ENCODE results near the gene COL16A1. TPM values are rescaled to one million over a fixed set of nuclear protein-coding genes. Genes with fewer than 3 reads are reported as not detected.
A peak's percentile ranks its signal among the peaks of the same experiment; 100 is the strongest.

The COL16A1 gene
- total RNA-seq, 6 donors from 2014 or later, result 15.2 to 103 (median 40.7) TPM

DNA sequence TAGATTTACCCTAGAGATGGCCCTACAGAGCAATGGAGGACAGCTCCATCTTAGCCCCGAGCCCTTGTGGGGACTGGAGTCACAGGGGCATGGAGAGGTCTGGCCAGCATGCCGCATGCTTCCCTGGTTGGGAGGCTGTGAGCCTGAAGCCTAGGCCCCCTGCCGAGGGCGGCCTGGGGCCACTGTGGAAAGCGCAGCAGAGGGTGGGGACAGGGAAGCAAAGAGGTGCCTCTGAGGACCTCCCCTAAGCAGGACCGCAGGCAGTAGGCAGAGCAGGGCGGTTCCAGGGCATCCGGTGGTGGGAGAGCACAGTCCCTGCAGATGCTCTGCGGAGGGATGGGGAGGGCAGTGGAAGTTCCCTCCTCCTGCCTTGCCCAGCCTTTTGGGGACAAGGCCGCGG, 32.7 kb downstream of the COL16A1 start:
- 93 to 97% methylated on average over 10 to 11 of the region's 11 CpGs for WGBS, 2 donors
- ATAC-seq (ENCODE audit: low FRiP score in 2 of 2) (no peak), DNase-seq (no peak)
- no peaks in the 10 kb centered on the region for H3K9me3 ChIP-seq
- no peak overlapping the region for H3K4me3 ChIP-seq
- no peaks in the 10 kb centered on the region for H3K36me3 ChIP-seq
- no peaks in the 10 kb centered on the region for H3K27me3 ChIP-seq
- H3K4me1 ChIP-seq, result peaks cover 16 to 27% (median 22%) of the 10 kb centered on the region in 4 donors
- no peak for TF ChIP-seq POLR2AphosphoS5 (IDR thresholded peaks at IDR 0.05)
- no peak for TF ChIP-seq POLR2A (IDR thresholded peaks at IDR 0.05)
- TF ChIP-seq EP300 (IDR thresholded peaks at IDR 0.05), result no peak
- TF ChIP-seq, protein P1, sequence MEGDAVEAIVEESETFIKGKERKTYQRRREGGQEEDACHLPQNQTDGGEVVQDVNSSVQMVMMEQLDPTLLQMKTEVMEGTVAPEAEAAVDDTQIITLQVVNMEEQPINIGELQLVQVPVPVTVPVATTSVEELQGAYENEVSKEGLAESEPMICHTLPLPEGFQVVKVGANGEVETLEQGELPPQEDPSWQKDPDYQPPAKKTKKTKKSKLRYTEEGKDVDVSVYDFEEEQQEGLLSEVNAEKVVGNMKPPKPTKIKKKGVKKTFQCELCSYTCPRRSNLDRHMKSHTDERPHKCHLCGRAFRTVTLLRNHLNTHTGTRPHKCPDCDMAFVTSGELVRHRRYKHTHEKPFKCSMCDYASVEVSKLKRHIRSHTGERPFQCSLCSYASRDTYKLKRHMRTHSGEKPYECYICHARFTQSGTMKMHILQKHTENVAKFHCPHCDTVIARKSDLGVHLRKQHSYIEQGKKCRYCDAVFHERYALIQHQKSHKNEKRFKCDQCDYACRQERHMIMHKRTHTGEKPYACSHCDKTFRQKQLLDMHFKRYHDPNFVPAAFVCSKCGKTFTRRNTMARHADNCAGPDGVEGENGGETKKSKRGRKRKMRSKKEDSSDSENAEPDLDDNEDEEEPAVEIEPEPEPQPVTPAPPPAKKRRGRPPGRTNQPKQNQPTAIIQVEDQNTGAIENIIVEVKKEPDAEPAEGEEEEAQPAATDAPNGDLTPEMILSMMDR (IDR thresholded peaks at IDR 0.05), result no peak
- peak overlapping the region in 1 of 4 donors; percentile 70 for H3K27ac ChIP-seq

DNA sequence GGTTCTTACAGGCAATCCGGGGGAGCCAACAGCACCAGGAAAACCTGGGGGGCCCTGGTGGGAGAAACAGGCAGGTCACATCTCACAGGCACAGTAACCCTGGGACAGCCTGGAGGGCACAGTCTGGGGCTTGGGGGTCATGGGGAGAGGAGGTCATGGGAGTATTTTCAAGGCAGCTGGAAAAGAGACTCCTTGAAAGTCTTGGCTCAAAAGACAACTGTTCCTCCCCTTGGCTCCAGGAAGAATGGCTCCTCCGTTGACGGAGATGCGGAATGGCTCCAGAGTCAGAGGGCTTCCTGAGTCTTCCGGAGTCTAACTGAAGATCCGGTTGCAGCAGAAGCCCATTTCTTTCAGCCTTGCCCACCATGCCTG, 33.2 kb downstream of the COL16A1 start:
- no peaks in the 10 kb centered on the region for H3K36me3 ChIP-seq
- DNase-seq (no peak), ATAC-seq (ENCODE audit: low FRiP score in 2 of 2) (no peak)
- WGBS, 2 donors, result 29 to 49% methylated on average over 5 to 6 of the region's 6 CpGs
- H3K4me1 ChIP-seq, result peaks cover 16 to 31% (median 22%) of the 10 kb centered on the region in 4 donors
- TF ChIP-seq EP300 (IDR thresholded peaks at IDR 0.05), result no peak
- TF ChIP-seq, protein P1 (IDR thresholded peaks at IDR 0.05), result no peak
- H3K9me3 ChIP-seq, result no peaks in the 10 kb centered on the region
- peak overlapping the region in 3 of 4 donors; percentile 15 to 31 (median 26) for H3K4me3 ChIP-seq
- H3K27ac ChIP-seq, result peak overlapping the region; percentile 20 to 70 (median 54)
- no peaks in the 10 kb centered on the region for H3K27me3 ChIP-seq

DNA sequence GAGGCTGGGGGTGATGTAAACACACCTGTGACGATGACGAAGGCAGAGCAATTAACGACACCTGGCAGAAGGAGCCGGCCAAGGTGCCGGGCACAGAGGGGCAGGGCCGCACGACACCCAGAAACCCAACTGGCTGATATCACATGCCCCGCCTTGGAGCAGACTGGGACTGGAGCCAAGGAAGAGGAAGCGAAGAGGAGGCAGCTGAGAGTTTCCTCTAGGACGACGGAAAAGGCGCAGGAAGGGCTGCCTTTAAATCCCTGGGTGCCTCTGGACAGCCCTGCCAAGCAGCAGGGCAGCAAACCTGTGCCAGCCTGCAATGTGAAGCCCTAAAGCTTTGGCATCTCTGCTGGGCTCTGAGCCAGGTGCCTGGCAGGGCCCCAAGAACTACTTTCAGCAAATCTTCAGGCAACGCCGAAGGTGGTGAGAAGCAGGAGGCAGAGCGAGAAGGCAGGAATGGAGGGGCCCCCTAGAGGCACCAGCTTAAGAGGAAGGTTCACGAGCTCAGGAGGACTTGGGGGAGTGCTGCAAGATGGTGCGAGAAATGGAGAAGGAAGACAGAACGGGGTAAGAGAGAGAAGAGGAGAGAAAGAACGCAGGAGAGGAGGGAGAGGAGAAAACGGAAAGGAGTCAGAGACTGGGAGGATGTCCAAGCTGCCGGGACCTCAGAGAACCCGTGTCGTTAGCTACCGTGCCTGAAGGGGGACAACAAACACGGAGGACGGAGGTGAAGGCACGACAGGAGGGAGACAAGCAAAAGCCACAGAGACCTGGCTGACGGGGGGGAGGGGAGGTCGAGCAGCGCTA, 33.8 kb downstream of the COL16A1 start:
- WGBS, 2 donors, result 4 to 9% methylated on average over 30 of the region's 30 CpGs
- peak overlapping the region in 3 of 4 donors; percentile 15 to 31 (median 26) for H3K4me3 ChIP-seq
- no peaks in the 10 kb centered on the region for H3K27me3 ChIP-seq
- H3K27ac ChIP-seq, result peak overlapping the region; percentile 20 to 70 (median 54)
- ATAC-seq (ENCODE audit: low FRiP score in 2 of 2), result peak; percentile 29 to 41
- no peaks in the 10 kb centered on the region for H3K36me3 ChIP-seq
- no peaks in the 10 kb centered on the region for H3K9me3 ChIP-seq
- DNase-seq, result peak; percentile 70 to 76
- H3K4me1 ChIP-seq, result peaks cover 16 to 31% (median 22%) of the 10 kb centered on the region in 4 donors
- TF ChIP-seq POLR2A (IDR thresholded peaks at IDR 0.05) (peak in 1 of 4 donors; percentile 32), EP300 (IDR thresholded peaks at IDR 0.05) (no peak), POLR2AphosphoS5 (IDR thresholded peaks at IDR 0.05) (peak in 1 of 2 donors; percentile 25)
- TF ChIP-seq, protein P1 (IDR thresholded peaks at IDR 0.05), result peak in 2 of 6 experiments; percentile 21 to 23

DNA sequence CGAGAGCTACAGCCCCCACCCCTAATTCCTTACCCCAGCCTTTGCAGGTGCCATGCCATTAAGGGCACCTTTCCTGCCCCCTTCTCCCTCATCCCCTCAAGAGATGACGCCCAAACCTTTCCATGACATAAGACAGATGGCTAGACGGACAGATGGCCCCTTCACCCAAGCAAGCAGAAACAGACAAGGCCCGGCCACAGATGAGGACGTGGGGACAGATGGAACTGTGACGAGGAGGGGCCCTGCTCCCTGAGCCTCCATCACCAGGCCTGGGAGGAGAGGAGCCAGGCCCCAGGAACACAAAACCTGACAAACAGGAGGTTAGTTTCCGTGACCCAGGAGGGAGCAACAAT, 34.4 kb downstream of the COL16A1 start:
- TF ChIP-seq, protein P1 (IDR thresholded peaks at IDR 0.05), result no peak
- TF ChIP-seq POLR2AphosphoS5 (IDR thresholded peaks at IDR 0.05) (no peak), EP300 (IDR thresholded peaks at IDR 0.05) (no peak), POLR2A (IDR thresholded peaks at IDR 0.05) (no peak)

More for the DNA sequence above, 34.4 kb downstream of the COL16A1 start:
- Histone ChIP-seq H3K27me3 (no peaks in the 10 kb centered on the region), H3K4me3 (peak overlapping the region in 1 of 4 donors; percentile 31), H3K36me3 (no peaks in the 10 kb centered on the region), H3K4me1 (peaks cover 16 to 31% (median 22%) of the 10 kb centered on the region in 4 donors), H3K27ac (peak overlapping the region; percentile 20 to 70 (median 54)), H3K9me3 (no peaks in the 10 kb centered on the region)
- WGBS, 2 donors, result 46 to 56% methylated on average over 7 of the region's 7 CpGs
- no peak for ATAC-seq (ENCODE audit: low FRiP score in 2 of 2)
- no peak for DNase-seq
